Right forelimb (tissue), 1 donor: ENCODE data around the gene TPPP2.

Experiments used
- DNase-seq: peaks from one replicate; pipeline ENCODE4 v3.0.0-alpha.2; 2018

The TPPP2 gene

DNA sequence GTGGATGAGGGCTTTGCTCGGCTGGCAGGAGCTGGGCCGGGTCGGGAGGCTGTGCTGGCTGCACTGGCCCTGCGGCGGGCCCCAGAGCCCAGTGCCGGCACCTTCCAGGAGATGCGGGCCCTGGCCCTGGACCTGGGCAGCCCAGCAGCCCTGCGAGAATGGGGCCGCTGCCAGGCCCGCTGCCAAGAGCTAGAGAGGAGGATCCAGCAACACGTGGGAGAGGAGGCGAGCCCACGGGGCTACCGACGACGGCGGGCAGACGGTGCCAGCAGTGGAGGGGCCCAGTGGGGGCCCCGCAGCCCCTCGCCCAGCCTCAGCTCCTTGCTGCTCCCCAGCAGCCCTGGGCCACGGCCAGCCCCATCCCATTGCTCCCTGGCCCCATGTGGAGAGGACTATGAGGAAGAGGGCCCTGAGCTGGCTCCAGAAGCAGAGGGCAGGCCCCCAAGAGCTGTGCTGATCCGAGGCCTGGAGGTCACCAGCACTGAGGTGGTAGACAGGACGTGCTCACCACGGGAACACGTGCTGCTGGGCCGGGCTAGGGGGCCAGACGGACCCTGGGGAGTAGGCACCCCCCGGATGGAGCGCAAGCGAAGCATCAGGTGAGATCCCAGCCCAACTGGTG is 51.6 kb downstream of the TPPP2 start:
- DNase-seq, result no peak
